Ureter (tissue), 1 donor: ENCODE data around the gene TSHZ2. TPM values are rescaled to one million over a fixed set of nuclear protein-coding genes. Genes with fewer than 3 reads are reported as not detected.
"Not testable (repeated sequence)": the region's sequence is repeated elsewhere in the genome, so short reads cannot be mapped to it uniquely, and the experiment has no call there.

ENCODE experiments used
- DNase-seq: peaks from one replicate; pipeline ENCODE4 v3.0.0-alpha.2; 2020; ENCODE audit warnings: low spot score
- total RNA-seq: library from RNA; stranded (reverse); gene quantifications from one replicate; pipeline ENCODE4 v1.2.4, GENCODE V29; 2023
- donor health status: DM: yes; HTN: yes; CAD: no.

Gene TSHZ2
- total RNA-seq, 1 donor from 2014 or later, result 23.3 TPM

GRCh38 chr20:53504106-53504505 lies 531.9 kb downstream of the TSHZ2 start:
- DNase-seq, result not testable (repeated sequence)

- DNase-seq, result no peak
These were observed 538.1 kb downstream of the TSHZ2 start for GRCh38 chr20:53510262-53510661.

GRCh38 chr20:53510704-53511103 lies 538.5 kb downstream of the TSHZ2 start:
- no peak for DNase-seq

GRCh38 chr20:53512076-53512475 lies 539.9 kb downstream of the TSHZ2 start:
- peak; percentile 28 for DNase-seq

GRCh38 chr20:53513168-53513488 lies 541.0 kb downstream of the TSHZ2 start:
- no peak for DNase-seq

- peak; percentile 36 for DNase-seq
These were observed 541.5 kb downstream of the TSHZ2 start for GRCh38 chr20:53513489-53514298.

GRCh38 chr20:53515749-53516148 lies 543.6 kb downstream of the TSHZ2 start:
- peak; percentile 2 for DNase-seq

- no peak for DNase-seq
These were observed 545.0 kb downstream of the TSHZ2 start for GRCh38 chr20:53517146-53517545.

GRCh38 chr20:53521421-53521820 lies 549.3 kb downstream of the TSHZ2 start:
- DNase-seq, result not testable (repeated sequence)

- DNase-seq, result no peak
These were observed 549.9 kb downstream of the TSHZ2 start for GRCh38 chr20:53522026-53522425.

GRCh38 chr20:53522696-53523095 lies 550.5 kb downstream of the TSHZ2 start:
- no peak for DNase-seq

- not testable (repeated sequence) for DNase-seq
These were observed 551.5 kb downstream of the TSHZ2 start for GRCh38 chr20:53523615-53524014.

GRCh38 chr20:53524589-53525312 lies 552.6 kb downstream of the TSHZ2 start:
- no peak for DNase-seq

- no peak for DNase-seq
These were observed 555.0 kb downstream of the TSHZ2 start for GRCh38 chr20:53527196-53527595.

- no peak for DNase-seq
These were observed 557.5 kb downstream of the TSHZ2 start for GRCh38 chr20:53529658-53530057.

- no peak for DNase-seq
These were observed 558.3 kb downstream of the TSHZ2 start for GRCh38 chr20:53530440-53530839.

- DNase-seq, result not testable (repeated sequence)
These were observed 560.6 kb downstream of the TSHZ2 start for GRCh38 chr20:53532654-53533312.

- DNase-seq, result no peak
These were observed 561.3 kb downstream of the TSHZ2 start for GRCh38 chr20:53533500-53533899.

- DNase-seq, result no peak
These were observed 561.9 kb downstream of the TSHZ2 start for GRCh38 chr20:53534037-53534436.

- DNase-seq, result no peak
These were observed 563.7 kb downstream of the TSHZ2 start for GRCh38 chr20:53535878-53536277.

GRCh38 chr20:53536382-53536781 lies 564.2 kb downstream of the TSHZ2 start:
- DNase-seq, result not testable (repeated sequence)

- no peak for DNase-seq
These were observed 567.4 kb downstream of the TSHZ2 start for GRCh38 chr20:53539516-53539915.
